CD4-positive, alpha-beta T cell (primary cell): ENCODE results near the gene FAM3D. TPM values are rescaled to one million over a fixed set of nuclear protein-coding genes. Genes with fewer than 3 reads are reported as not detected.

ENCODE experiments used
- ATAC-seq: fragments of 200-7000 bp; cut with Tn5 transposase; one replicate; pipeline ENCODE4 v1.10.0; 2022; ENCODE audit warnings: mild to moderate bottlenecking; ENCODE audit not compliant: poor library complexity
- CTCF ChIA-PET: fragments of 350-600 bp; sonication (Branson Sonifier 250); formaldehyde crosslinking; loops from one replicate; lab custom pipeline; 2021; ENCODE audit warnings: antibody characterized with exemption, inconsistent platforms; lab: Charles Lee
- POLR2A ChIA-PET: fragments of 350-600 bp; sonication (Branson Sonifier 250); formaldehyde crosslinking; loops from one replicate; lab custom pipeline; 2021; ENCODE audit warnings: antibody characterized with exemption, inconsistent platforms; lab: Charles Lee
- DNase-seq, 14 experiments: peaks; one replicate each; pipeline ENCODE4 v3.0.0-alpha.2; 2013 to 2020; ENCODE audit warnings: mixed read lengths in 2 of 14
- H3K27ac ChIP-seq, 2 donors: one replicate each; pipeline versions ENCODE4 v1.5.1 to v1.7.0; 2013; ENCODE audit warnings: low read length in 2 of 2, low read depth in 1 of 2, mild to moderate bottlenecking in 1 of 2
- H3K27me3 ChIP-seq, 2 experiments: 1 replicate in 1 of 2; 2 replicates in 1 of 2; pipeline versions ENCODE4 v1.6.1 to v1.7.0; 2013; ENCODE audit warnings: low read length in 2 of 2, control low read depth in 1 of 2, mild to moderate bottlenecking in 1 of 2, moderate library complexity in 1 of 2; ENCODE audit not compliant: insufficient read depth in 2 of 2, control insufficient read depth in 1 of 2
- H3K36me3 ChIP-seq: one replicate; pipeline ENCODE4 v1.6.1; 2013; ENCODE audit warnings: low read length, control low read depth; ENCODE audit not compliant: insufficient read depth
- H3K4me1 ChIP-seq: one replicate; pipeline ENCODE4 v1.6.1; 2013; ENCODE audit warnings: low read length, control low read depth; ENCODE audit not compliant: insufficient read depth
- H3K4me3 ChIP-seq: one replicate; pipeline ENCODE4 v1.5.1; 2013; ENCODE audit warnings: mild to moderate bottlenecking, low read length, moderate library complexity
- H3K9me3 ChIP-seq, 2 experiments: 1 replicate in 1 of 2; 2 replicates in 1 of 2; pipeline versions ENCODE4 v1.6.1 to v1.7.0; 2013; ENCODE audit warnings: low read length in 2 of 2, mild to moderate bottlenecking in 2 of 2, control low read depth in 1 of 2, moderate library complexity in 1 of 2; ENCODE audit not compliant: control insufficient read depth in 1 of 2, insufficient read depth in 1 of 2
- H3K27ac Mint-ChIP-seq: one replicate; pipeline ENCODE4 v1.8.0; 2020; ENCODE audit warnings: mixed read lengths
- H3K27me3 Mint-ChIP-seq: one replicate; pipeline ENCODE4 v1.8.0; 2021; ENCODE audit warnings: mixed read lengths
- H3K36me3 Mint-ChIP-seq: one replicate; pipeline ENCODE4 v1.8.0; 2021; ENCODE audit warnings: low read depth, mixed read lengths
- H3K4me1 Mint-ChIP-seq: one replicate; pipeline ENCODE4 v1.8.0; 2021; ENCODE audit warnings: low read depth, mixed read lengths
- H3K4me3 Mint-ChIP-seq: one replicate; pipeline ENCODE4 v1.8.0; 2020; ENCODE audit warnings: mild to moderate bottlenecking, mixed read lengths
- H3K9me3 Mint-ChIP-seq: one replicate; pipeline ENCODE4 v1.8.0; 2020; ENCODE audit warnings: mixed read lengths
- CTCF ChIP-seq: fragments of 200-600 bp; IDR thresholded peaks from one replicate; pipeline ENCODE4 v1.8.0; 2022; ENCODE audit warnings: antibody characterized with exemption, mild to moderate bottlenecking
- intact Hi-C, 2 experiments: fragments of 100-400 bp; cut with DNase I in 1 of 2; cut with micrococcal nuclease in 1 of 2; formaldehyde crosslinking; loops; one replicate each; pipeline versions ENCODE4 v1.15.1 to v1.9.0; 2023 to 2025; cut with DNase I, micrococcal nuclease
- total RNA-seq, 174 experiments: library from RNA in 2 of 174; stranded (reverse) in 2 of 174; gene quantifications; one replicate each; pipeline ENCODE4 v1.2.3 and lab custom pipeline; 2021 to 2026

Gene FAM3D
- total RNA-seq, 2 experiments from 2014 or later: not detected

- Histone ChIP-seq H3K36me3 (no peaks in the 10 kb centered on the region), H3K4me3 (no peak overlapping the region), H3K9me3 (peaks cover 0 to 13% of the 10 kb centered on the region in 2 experiments), H3K4me1 (no peaks in the 10 kb centered on the region), H3K27me3 (peaks cover 0 to 4% of the 10 kb centered on the region in 2 experiments), H3K27ac (no peak overlapping the region)
- no peak for TF ChIP-seq CTCF
- no peaks in the 10 kb centered on the region for H3K9me3 Mint-ChIP-seq
- CTCF ChIA-PET: no interaction called here
- intact Hi-C loops: no loop called here
- POLR2A ChIA-PET: no interaction called here
- no peaks in the 10 kb centered on the region for H3K36me3 Mint-ChIP-seq
- no peak for DNase-seq
- no peak overlapping the region for H3K4me3 Mint-ChIP-seq
- H3K27ac Mint-ChIP-seq: no peak overlapping the region
- no peaks in the 10 kb centered on the region for H3K4me1 Mint-ChIP-seq
- H3K27me3 Mint-ChIP-seq: peaks cover 2% of the 10 kb centered on the region
- no peak for ATAC-seq
These were observed 1.2 kb downstream of the FAM3D start for GRCh38 chr3:58665405-58665804.

GRCh38 chr3:58664611-58665010 lies 2.0 kb downstream of the FAM3D start:
- peaks cover 0 to 4% of the 10 kb centered on the region in 2 experiments for H3K27me3 ChIP-seq
- peaks cover 0 to 13% of the 10 kb centered on the region in 2 experiments for H3K9me3 ChIP-seq
- POLR2A ChIA-PET: no interaction called here
- no peaks in the 10 kb centered on the region for H3K36me3 ChIP-seq
- no peak for TF ChIP-seq CTCF
- Mint-ChIP-seq H3K27ac (no peak overlapping the region), H3K27me3 (no peaks in the 10 kb centered on the region), H3K36me3 (no peaks in the 10 kb centered on the region), H3K9me3 (no peaks in the 10 kb centered on the region), H3K4me3 (no peak overlapping the region), H3K4me1 (no peaks in the 10 kb centered on the region)
- intact Hi-C loops: no loop called here
- DNase-seq (no peak), ATAC-seq (no peak)
- no peak overlapping the region for H3K27ac ChIP-seq
- no peak overlapping the region for H3K4me3 ChIP-seq
- CTCF ChIA-PET: no interaction called here
- no peaks in the 10 kb centered on the region for H3K4me1 ChIP-seq

- Mint-ChIP-seq H3K4me1 (no peaks in the 10 kb centered on the region), H3K36me3 (no peaks in the 10 kb centered on the region), H3K9me3 (no peaks in the 10 kb centered on the region), H3K27ac (no peak overlapping the region), H3K4me3 (no peak overlapping the region), H3K27me3 (peaks cover 5% of the 10 kb centered on the region)
- no peak overlapping the region for H3K27ac ChIP-seq
- peaks cover 0 to 2% of the 10 kb centered on the region in 2 experiments for H3K27me3 ChIP-seq
- H3K9me3 ChIP-seq: peaks cover 0 to 11% of the 10 kb centered on the region in 2 experiments
- no peaks in the 10 kb centered on the region for H3K4me1 ChIP-seq
- ATAC-seq (no peak), DNase-seq (no peak)
- no peak for TF ChIP-seq CTCF
- ChIA-PET POLR2A (no interaction called here), CTCF (no interaction called here)
- H3K4me3 ChIP-seq: no peak overlapping the region
- intact Hi-C loops: no loop called here
- H3K36me3 ChIP-seq: no peaks in the 10 kb centered on the region
These were observed 4.6 kb downstream of the FAM3D start for GRCh38 chr3:58661836-58662420.
